SK-N-MC (cell line): Measurements from ENCODE around the gene RGS2.

ENCODE experiments used
- EZH2 ChIP-seq: fragments of 200-600 bp; sonication (generic); IDR thresholded peaks from one replicate; pipeline ENCODE4 v1.6.1; 2017; ENCODE audit warnings: antibody characterized with exemption
- FOXP2 ChIP-seq: optimal IDR thresholded peaks from 2 replicates; pipeline ENCODE3; 2011; ENCODE audit warnings: mild to moderate bottlenecking, moderate library complexity; ENCODE audit not compliant: insufficient read depth; ENCODE audit errors: extremely low read length, control extremely low read depth
- POLR2AphosphoS5 ChIP-seq: IDR thresholded peaks from 2 replicates; pipeline ENCODE4 v1.6.1; 2012; ENCODE audit warnings: mild to moderate bottlenecking, low read depth, low read length, borderline replicate concordance

- TF ChIP-seq POLR2AphosphoS5 (no peak), EZH2 (no peak), FOXP2 (no peak)
Measured at GRCh38 chr1:192808163-192808517, 699 bp upstream of the RGS2 start.
